H1 (cell line): Measurements from ENCODE around the gene TBCD.

ENCODE experiments used
- CHD1 ChIP-seq: IDR thresholded peaks from 2 replicates; pipeline ENCODE4 v1.6.1; 2012; ENCODE audit warnings: low read depth, low read length, improper control_type of control experiment
- GABPA ChIP-seq: IDR thresholded peaks from 2 replicates; pipeline ENCODE4 v1.6.1; 2011; ENCODE audit warnings: mild to moderate bottlenecking, low read length, moderate library complexity, borderline replicate concordance; ENCODE audit not compliant: insufficient read depth
- JUND ChIP-seq: IDR thresholded peaks from 2 replicates; pipeline ENCODE4 v1.6.1; 2011; ENCODE audit warnings: mild to moderate bottlenecking, improper control_type of control experiment, low read length
- POLR2A ChIP-seq, 2 experiments: IDR thresholded peaks; 1 replicate in 1 of 2; 2 replicates in 1 of 2; pipeline ENCODE4 v1.6.1; 2011; ENCODE audit warnings: low read depth in 2 of 2, low read length in 2 of 2, mild to moderate bottlenecking in 2 of 2; ENCODE audit errors: control extremely low read depth in 1 of 2
- RAD21 ChIP-seq, 2 experiments: IDR thresholded peaks in 1 of 2; conservative IDR thresholded peaks in 1 of 2; 2 replicates each; pipeline ENCODE4 v1.6.1; 2011; ENCODE audit warnings: low read depth in 2 of 2, low read length in 2 of 2, improper control_type of control experiment in 1 of 2, inconsistent platforms in 1 of 2, mild to moderate bottlenecking in 1 of 2, moderate library complexity in 1 of 2
- RNF2 ChIP-seq: fragments of 200-900, 300-1000 bp; sonication (generic); IDR thresholded peaks from 2 replicates; pipeline ENCODE4 v1.7.1; 2016; ENCODE audit warnings: borderline replicate concordance, low read depth, mild to moderate bottlenecking, antibody characterized with exemption, low read length; ENCODE audit not compliant: poor library complexity, severe bottlenecking; ENCODE audit errors: missing control alignments
- ZNF274 ChIP-seq: IDR thresholded peaks from 2 replicates; pipeline ENCODE4 v1.7.0; 2012; ENCODE audit warnings: low read length, borderline replicate concordance; ENCODE audit errors: extremely low read depth
- TF ChIP-seq, protein P1 (sequence below), 3 experiments: IDR thresholded peaks; 1 replicate in 2 of 3; 2 replicates in 1 of 3; pipeline versions ENCODE4 v1.5.1 to v1.6.1; 2011; ENCODE audit warnings: low read length in 3 of 3, mild to moderate bottlenecking in 3 of 3, inconsistent platforms in 2 of 3, low read depth in 1 of 3, moderate library complexity in 1 of 3; ENCODE audit not compliant: insufficient read depth in 1 of 3; ENCODE audit errors: control extremely low read depth in 1 of 3
- TF ChIP-seq, protein P2 (sequence below): IDR thresholded peaks from 2 replicates; pipeline ENCODE4 v1.6.1; 2011; ENCODE audit warnings: low read depth, mild to moderate bottlenecking, low read length; ENCODE audit not compliant: insufficient read depth

GRCh38 chr17:82846061-82846691 lies 94.3 kb downstream of the TBCD start:
- TF ChIP-seq RNF2: no peak
- no peak for TF ChIP-seq RAD21 (IDR thresholded peaks at IDR 0.05 in 1 of 2, conservative IDR thresholded peaks at IDR 0.05 in 1 of 2; ENCODE audit: low read depth in 2 of 2, low read length in 2 of 2)
- no peak for TF ChIP-seq POLR2A (IDR thresholded peaks at IDR 0.05; ENCODE audit: control extremely low read depth in 1 of 2, low read depth in 2 of 2, low read length in 2 of 2)
- no peak for TF ChIP-seq GABPA
- TF ChIP-seq, protein P1, sequence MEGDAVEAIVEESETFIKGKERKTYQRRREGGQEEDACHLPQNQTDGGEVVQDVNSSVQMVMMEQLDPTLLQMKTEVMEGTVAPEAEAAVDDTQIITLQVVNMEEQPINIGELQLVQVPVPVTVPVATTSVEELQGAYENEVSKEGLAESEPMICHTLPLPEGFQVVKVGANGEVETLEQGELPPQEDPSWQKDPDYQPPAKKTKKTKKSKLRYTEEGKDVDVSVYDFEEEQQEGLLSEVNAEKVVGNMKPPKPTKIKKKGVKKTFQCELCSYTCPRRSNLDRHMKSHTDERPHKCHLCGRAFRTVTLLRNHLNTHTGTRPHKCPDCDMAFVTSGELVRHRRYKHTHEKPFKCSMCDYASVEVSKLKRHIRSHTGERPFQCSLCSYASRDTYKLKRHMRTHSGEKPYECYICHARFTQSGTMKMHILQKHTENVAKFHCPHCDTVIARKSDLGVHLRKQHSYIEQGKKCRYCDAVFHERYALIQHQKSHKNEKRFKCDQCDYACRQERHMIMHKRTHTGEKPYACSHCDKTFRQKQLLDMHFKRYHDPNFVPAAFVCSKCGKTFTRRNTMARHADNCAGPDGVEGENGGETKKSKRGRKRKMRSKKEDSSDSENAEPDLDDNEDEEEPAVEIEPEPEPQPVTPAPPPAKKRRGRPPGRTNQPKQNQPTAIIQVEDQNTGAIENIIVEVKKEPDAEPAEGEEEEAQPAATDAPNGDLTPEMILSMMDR (IDR thresholded peaks at IDR 0.05; ENCODE audit: control extremely low read depth in 1 of 3, insufficient read depth in 1 of 3, low read depth in 1 of 3, low read length in 3 of 3): no peak
- no peak for TF ChIP-seq ZNF274
- no peak for TF ChIP-seq JUND
- no peak for TF ChIP-seq CHD1
- TF ChIP-seq, protein P2, sequence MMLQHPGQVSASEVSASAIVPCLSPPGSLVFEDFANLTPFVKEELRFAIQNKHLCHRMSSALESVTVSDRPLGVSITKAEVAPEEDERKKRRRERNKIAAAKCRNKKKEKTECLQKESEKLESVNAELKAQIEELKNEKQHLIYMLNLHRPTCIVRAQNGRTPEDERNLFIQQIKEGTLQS: no peak
